ENCODE results near the gene JAZF1. TPM values are rescaled to one million over a fixed set of nuclear protein-coding genes. Genes with fewer than 3 reads are reported as not detected.

Gene JAZF1
- total RNA-seq, 1 donor from 2014 or later = 6.4 TPM

DNA sequence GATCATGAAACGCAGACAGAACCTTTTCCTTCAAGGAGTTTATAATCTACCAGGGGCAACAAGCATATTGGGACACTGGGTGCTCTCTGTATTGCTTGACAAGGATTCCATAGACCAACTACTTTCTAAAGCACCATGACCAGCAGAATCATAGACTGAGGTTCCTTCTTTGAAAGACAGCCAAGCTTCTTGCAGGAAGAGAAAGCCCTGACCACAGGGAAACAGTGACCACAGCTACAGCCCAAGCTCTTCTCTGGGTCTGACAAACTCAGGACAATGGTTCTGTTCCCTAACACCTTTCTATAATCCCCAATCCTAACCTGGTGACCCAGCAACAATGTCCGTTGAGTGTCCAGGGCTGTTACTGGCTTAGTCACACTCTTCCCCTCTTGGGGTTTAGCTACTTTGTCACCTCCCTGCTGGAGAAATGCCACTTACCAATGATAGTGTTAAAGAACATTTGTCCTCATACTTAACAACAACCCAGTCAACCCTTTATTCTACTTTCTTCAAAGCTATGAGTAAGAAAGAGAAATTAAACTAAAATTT lies 155.7 kb downstream of the JAZF1 start:
- peaks cover 6% of the 10 kb centered on the region for H3K27me3 Mint-ChIP-seq
- DNase-seq (ENCODE audit: low spot score, unreplicated experiment) = no peak
- H3K4me3 Mint-ChIP-seq (ENCODE audit: low read depth) = no peak overlapping the region
- H3K27ac Mint-ChIP-seq = no peak overlapping the region
- no peaks in the 10 kb centered on the region for H3K9me3 Mint-ChIP-seq (ENCODE audit: low read depth)
- H3K36me3 Mint-ChIP-seq (ENCODE audit: insufficient read depth) = no peaks in the 10 kb centered on the region
- TF ChIP-seq CTCF (IDR thresholded peaks at IDR 0.05; ENCODE audit: unreplicated experiment) = no peak
- H3K4me1 Mint-ChIP-seq (ENCODE audit: low read depth) = peaks cover 1% of the 10 kb centered on the region

DNA sequence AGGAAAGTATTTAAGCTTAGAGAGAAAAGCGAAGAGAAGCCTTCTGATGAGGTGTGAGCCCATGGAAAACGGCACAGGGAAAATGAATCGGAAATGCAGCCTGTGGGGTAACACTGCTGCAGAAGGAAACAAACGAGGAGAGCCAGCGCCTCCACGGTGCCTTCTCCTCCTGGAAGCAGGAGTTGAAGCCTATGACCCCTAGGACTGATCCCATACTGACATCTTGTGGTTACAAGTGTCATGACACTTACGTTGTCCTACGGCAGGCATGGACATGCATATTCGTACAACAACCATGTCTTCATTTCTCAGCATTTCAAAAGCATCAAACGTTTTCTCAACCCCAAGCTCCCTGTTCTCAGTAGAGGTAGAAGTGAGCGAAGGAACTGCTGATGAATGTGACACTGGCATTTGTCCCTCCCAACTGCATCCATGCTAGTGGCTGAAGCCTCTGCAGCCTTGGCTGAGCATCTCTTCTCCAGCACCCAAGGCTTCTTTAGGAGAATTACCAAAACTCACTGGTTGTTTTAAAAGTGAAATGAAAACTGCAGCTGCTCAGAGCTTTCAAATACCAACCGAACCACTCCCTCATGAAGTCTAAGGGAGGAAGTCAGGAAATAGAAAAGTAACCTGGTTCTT lies 160.2 kb downstream of the JAZF1 start:
- H3K36me3 Mint-ChIP-seq (ENCODE audit: insufficient read depth) = no peaks in the 10 kb centered on the region
- TF ChIP-seq CTCF (IDR thresholded peaks at IDR 0.05; ENCODE audit: unreplicated experiment) = peak; percentile 88
- H3K27me3 Mint-ChIP-seq = peaks cover 19% of the 10 kb centered on the region
- H3K4me3 Mint-ChIP-seq (ENCODE audit: low read depth) = no peak overlapping the region
- peak; percentile 31 for DNase-seq (ENCODE audit: low spot score, unreplicated experiment)
- H3K27ac Mint-ChIP-seq = no peak overlapping the region
- H3K4me1 Mint-ChIP-seq (ENCODE audit: low read depth) = peaks cover 1% of the 10 kb centered on the region
- H3K9me3 Mint-ChIP-seq (ENCODE audit: low read depth) = no peaks in the 10 kb centered on the region

- peaks cover 19% of the 10 kb centered on the region for H3K27me3 Mint-ChIP-seq
- H3K27ac Mint-ChIP-seq = no peak overlapping the region
- peaks cover 5% of the 10 kb centered on the region for H3K36me3 Mint-ChIP-seq (ENCODE audit: insufficient read depth)
- peaks cover 7% of the 10 kb centered on the region for H3K9me3 Mint-ChIP-seq (ENCODE audit: low read depth)
- peaks cover 1% of the 10 kb centered on the region for H3K4me1 Mint-ChIP-seq (ENCODE audit: low read depth)
- DNase-seq (ENCODE audit: low spot score, unreplicated experiment) = no peak
- TF ChIP-seq CTCF (IDR thresholded peaks at IDR 0.05; ENCODE audit: unreplicated experiment) = no peak
- H3K4me3 Mint-ChIP-seq (ENCODE audit: low read depth) = no peak overlapping the region
Measured at GRCh38 chr7:28018856-28019465, 161.6 kb downstream of the JAZF1 start.

DNA sequence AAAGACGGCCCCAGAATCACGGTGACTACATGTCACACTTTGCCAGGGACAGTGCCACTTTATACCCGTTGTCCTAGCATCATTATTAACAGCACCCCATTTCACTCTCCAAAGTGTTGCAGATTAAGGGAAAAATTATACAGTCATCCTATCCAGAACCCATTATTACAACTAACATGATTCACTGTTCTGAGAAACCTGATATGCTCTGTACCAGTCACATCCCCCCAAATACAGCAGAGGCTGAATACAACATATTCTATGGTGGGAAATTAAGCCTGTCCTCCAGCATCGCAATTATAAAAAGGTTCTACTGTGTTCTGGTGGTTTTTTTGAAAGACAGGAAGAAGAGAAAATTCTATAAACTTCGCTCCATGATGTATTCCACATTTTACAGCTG lies 162.1 kb downstream of the JAZF1 start:
- TF ChIP-seq CTCF (IDR thresholded peaks at IDR 0.05; ENCODE audit: unreplicated experiment) = no peak
- Mint-ChIP-seq H3K27me3 (peaks cover 19% of the 10 kb centered on the region), H3K4me3 (ENCODE audit: low read depth) (no peak overlapping the region), H3K9me3 (ENCODE audit: low read depth) (peaks cover 7% of the 10 kb centered on the region), H3K4me1 (ENCODE audit: low read depth) (peaks cover 1% of the 10 kb centered on the region), H3K27ac (no peak overlapping the region), H3K36me3 (ENCODE audit: insufficient read depth) (peaks cover 5% of the 10 kb centered on the region)
- no peak for DNase-seq (ENCODE audit: low spot score, unreplicated experiment)

DNA sequence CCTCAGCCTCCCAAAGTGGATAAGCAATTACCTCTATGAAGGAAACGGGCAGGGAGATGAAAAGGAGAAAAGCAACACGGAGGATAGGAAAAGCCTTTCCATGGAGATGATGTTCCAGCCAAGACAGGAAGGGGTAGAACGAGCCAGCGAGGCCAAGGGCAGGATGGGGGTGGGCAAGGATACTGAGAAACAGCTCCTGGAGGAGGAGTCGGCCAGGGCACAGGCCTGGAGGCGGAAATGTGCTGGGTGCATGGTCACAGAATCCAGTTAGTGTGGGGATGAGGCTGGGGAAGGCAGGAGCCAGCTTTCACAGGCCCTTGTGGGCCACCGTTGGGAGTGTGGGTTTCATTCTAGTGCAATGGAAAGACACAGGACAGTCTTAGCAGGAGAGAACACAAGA lies 162.6 kb downstream of the JAZF1 start:
- Mint-ChIP-seq H3K36me3 (ENCODE audit: insufficient read depth) (peaks cover 5% of the 10 kb centered on the region), H3K4me3 (ENCODE audit: low read depth) (no peak overlapping the region), H3K27ac (no peak overlapping the region), H3K9me3 (ENCODE audit: low read depth) (peaks cover 7% of the 10 kb centered on the region), H3K4me1 (ENCODE audit: low read depth) (peaks cover 1% of the 10 kb centered on the region), H3K27me3 (peaks cover 18% of the 10 kb centered on the region)
- no peak for TF ChIP-seq CTCF (IDR thresholded peaks at IDR 0.05; ENCODE audit: unreplicated experiment)
- no peak for DNase-seq (ENCODE audit: low spot score, unreplicated experiment)

Data from progenitor cell of endocrine pancreas (in vitro differentiated cells).